A549 treated with DMSO at 1 μM for 4 hours (cell line): ENCODE results near the gene RAB11B. TPM values are rescaled to one million over a fixed set of nuclear protein-coding genes. Genes with fewer than 3 reads are reported as not detected.

Experiments used
- total RNA-seq: library from RNA; stranded (reverse); fragments of 200-300 nt; extraction: Qiagen RNA extraction; gene quantifications from 5 replicates; pipeline ENCODE4 v1.2.3, GENCODE V29; 2022; ENCODE audit warnings: low read depth

Gene RAB11B
- 74.0 to 98.5 TPM (median 81.5 TPM) in 5 replicates for total RNA-seq

GRCh38 chr19:8389891-8390616 is at the start of gene RAB11B:
Gene RAB11B (plus strand): TSS chr19:8390360. CDS start chr19:8390417, 57 bp downstream.

GRCh38 chr19:8342684-8343482 is 47.3 kb upstream of the RAB11B start, which contains the start of gene KANK3:
Gene KANK3 (minus strand): TSS chr19:8343262. CDS start chr19:8337828, 5,434 bp downstream.

GRCh38 chr19:8363803-8364771 is 26.1 kb upstream of the RAB11B start, which contains the start of gene ANGPTL4:
Gene ANGPTL4 (plus strand): TSS chr19:8364155. CDS start chr19:8364322, 167 bp downstream.

GRCh38 chr19:8412783-8413628 is 22.8 kb downstream of the RAB11B start, which contains the start of gene MARCHF2:
Gene MARCHF2 (plus strand): TSS chr19:8413305. CDS start chr19:8421841, 8,536 bp downstream.

GRCh38 chr19:8444677-8445487 is 54.7 kb downstream of the RAB11B start, which contains the start of gene HNRNPM:
Gene HNRNPM (plus strand): TSS chr19:8444975. CDS start chr19:8444999, 24 bp downstream.

Other genes starting within 250 kb of the RAB11B start
- gene FBN3, start 240.8 kb upstream of the RAB11B start, total RNA-seq = 0.01 TPM in 1 of 5 replicates, not detected in the others
- 2.7 to 3.9 TPM (median 3.5 TPM) in 5 replicates for gene CERS4, start 181.0 kb upstream of the RAB11B start, total RNA-seq
- 64.1 to 101 TPM (median 91.3 TPM) in 5 replicates for gene CD320, start 82.0 kb upstream of the RAB11B start, total RNA-seq
- 67.6 to 88.6 TPM (median 85.0 TPM) in 5 replicates for gene NDUFA7, start 69.0 kb upstream of the RAB11B start, total RNA-seq
- 406 to 906 TPM (median 811 TPM) in 5 replicates for gene RPS28, start 68.9 kb upstream of the RAB11B start, total RNA-seq
- 2.7 to 4.5 TPM (median 3.2 TPM) in 5 replicates for gene KANK3, start 47.1 kb upstream of the RAB11B start, total RNA-seq
- gene ANGPTL4, start 26.2 kb upstream of the RAB11B start, total RNA-seq = 41.1 to 55.3 TPM (median 50.4 TPM) in 5 replicates
- gene MARCHF2, start 22.9 kb downstream of the RAB11B start, total RNA-seq = 13.2 to 17.9 TPM (median 16.4 TPM) in 5 replicates
- 231 to 250 TPM (median 235 TPM) in 5 replicates for gene HNRNPM, start 54.6 kb downstream of the RAB11B start, total RNA-seq
- 0.13 to 0.24 TPM (median 0.14 TPM) in 4 of 5 replicates, not detected in the other for gene PRAM1, start 112.3 kb downstream of the RAB11B start, total RNA-seq
- gene ZNF414, start 123.8 kb downstream of the RAB11B start, total RNA-seq = 14.1 to 21.3 TPM (median 18.4 TPM) in 5 replicates
- 0.22 to 0.35 TPM (median 0.28 TPM) in 5 replicates for gene MYO1F, start 187.1 kb downstream of the RAB11B start, total RNA-seq
- 13.7 to 19.0 TPM (median 17.6 TPM) in 5 replicates for gene ADAMTS10, start 220.4 kb downstream of the RAB11B start, total RNA-seq
- not detected in 5 replicates for gene NFILZ, start 240.3 kb downstream of the RAB11B start, total RNA-seq